ENCODE results near the gene FCN1.

DNA sequence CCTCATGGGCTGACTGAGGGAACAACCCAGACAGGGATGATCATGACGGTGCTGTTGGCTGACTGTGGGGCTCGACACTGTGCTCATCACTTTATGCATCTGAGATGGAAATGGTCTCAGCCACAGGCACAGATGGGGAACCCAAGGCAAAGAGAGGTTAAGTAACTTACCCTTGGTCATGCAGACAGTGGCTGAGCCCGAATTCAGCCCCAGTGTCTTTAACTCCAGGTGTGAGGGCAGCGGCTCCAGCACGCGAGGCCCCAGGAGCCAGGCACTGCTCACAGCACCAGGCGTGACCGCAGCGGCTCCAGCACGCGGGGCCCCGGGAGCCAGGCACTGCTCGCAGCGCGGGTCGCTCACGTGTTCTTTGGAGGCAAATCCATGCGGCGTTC lies 45.3 kb upstream of the FCN1 start:
- TF ChIP-seq JUND (IDR thresholded peaks at IDR 0.05; ENCODE audit: low read depth, low read length): no peak
- TF ChIP-seq, protein P1, sequence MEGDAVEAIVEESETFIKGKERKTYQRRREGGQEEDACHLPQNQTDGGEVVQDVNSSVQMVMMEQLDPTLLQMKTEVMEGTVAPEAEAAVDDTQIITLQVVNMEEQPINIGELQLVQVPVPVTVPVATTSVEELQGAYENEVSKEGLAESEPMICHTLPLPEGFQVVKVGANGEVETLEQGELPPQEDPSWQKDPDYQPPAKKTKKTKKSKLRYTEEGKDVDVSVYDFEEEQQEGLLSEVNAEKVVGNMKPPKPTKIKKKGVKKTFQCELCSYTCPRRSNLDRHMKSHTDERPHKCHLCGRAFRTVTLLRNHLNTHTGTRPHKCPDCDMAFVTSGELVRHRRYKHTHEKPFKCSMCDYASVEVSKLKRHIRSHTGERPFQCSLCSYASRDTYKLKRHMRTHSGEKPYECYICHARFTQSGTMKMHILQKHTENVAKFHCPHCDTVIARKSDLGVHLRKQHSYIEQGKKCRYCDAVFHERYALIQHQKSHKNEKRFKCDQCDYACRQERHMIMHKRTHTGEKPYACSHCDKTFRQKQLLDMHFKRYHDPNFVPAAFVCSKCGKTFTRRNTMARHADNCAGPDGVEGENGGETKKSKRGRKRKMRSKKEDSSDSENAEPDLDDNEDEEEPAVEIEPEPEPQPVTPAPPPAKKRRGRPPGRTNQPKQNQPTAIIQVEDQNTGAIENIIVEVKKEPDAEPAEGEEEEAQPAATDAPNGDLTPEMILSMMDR (IDR thresholded peaks at IDR 0.05 in 2 of 3, conservative IDR thresholded peaks at IDR 0.05 in 1 of 3; ENCODE audit: control insufficient read depth in 2 of 3, extremely low read depth in 1 of 3, insufficient read depth in 1 of 3, low read depth in 3 of 3, low read length in 3 of 3): no peak

All from GM12878 (cell line).